PFSK-1 (cell line): Measurements from ENCODE around the gene SLC15A1.

ENCODE experiments used
- POLR2AphosphoS5 ChIP-seq: IDR thresholded peaks from 2 replicates; pipeline ENCODE4 v1.6.1; 2012; ENCODE audit warnings: low read depth, mild to moderate bottlenecking, control low read depth, low read length, moderate library complexity
- REST ChIP-seq, 2 experiments: IDR thresholded peaks; 2 replicates each; pipeline versions ENCODE4 v1.6.1 to v1.8.0; 2011 to 2012; ENCODE audit warnings: low read depth in 2 of 2, low read length in 2 of 2, control low read depth in 1 of 2, inconsistent platforms in 1 of 2, mild to moderate bottlenecking in 1 of 2, moderate library complexity in 1 of 2; ENCODE audit not compliant: insufficient read depth in 1 of 2
- SIN3A ChIP-seq: IDR thresholded peaks from 2 replicates; pipeline ENCODE4 v1.6.1; 2012; ENCODE audit warnings: mild to moderate bottlenecking, low read length, moderate library complexity, borderline replicate concordance; ENCODE audit not compliant: insufficient read depth
- TAF1 ChIP-seq: IDR thresholded peaks from 2 replicates; pipeline ENCODE4 v1.6.1; 2012; ENCODE audit warnings: low read length, control low read depth, borderline replicate concordance; ENCODE audit not compliant: insufficient read depth

GRCh38 chr13:98774776-98775175 lies 22.3 kb upstream of the SLC15A1 start:
- TF ChIP-seq TAF1 (no peak), POLR2AphosphoS5 (no peak), REST (IDR thresholded peaks at IDR 0.05; ENCODE audit: insufficient read depth in 1 of 2, low read depth in 2 of 2, low read length in 2 of 2) (no peak), SIN3A (no peak)
